ENCODE results near the gene KLK14.

Gene KLK14

GRCh38 chr19:51108805-51109146 lies 26.1 kb upstream of the KLK14 start:
- Histone ChIP-seq H3K4me1 (peaks cover 0 to 19% (median 14%) of the 10 kb centered on the region in 4 donors), H3K36me3 (peaks cover 0 to 14% (median 4%) of the 10 kb centered on the region in 3 donors), H3K27me3 (peaks cover 0 to 2% of the 10 kb centered on the region in 2 donors), H3K4me3 (peak overlapping the region; percentile 70 to 71), H3K27ac (peak overlapping the region; percentile 55), H3K9me3 (no peaks in the 10 kb centered on the region)
- DNase-seq: no peak
- intact Hi-C loops (cut with DNase I; ENCODE audit: low total_unique reads): loop anchor here (10.0 kb wide), 1 partner anchor 1084 kb away; the partner anchor contains the start of genes VRK3 and ZNF473
- TF ChIP-seq CTCF (IDR thresholded peaks at IDR 0.05): no peak

GRCh38 chr19:51108066-51108804 lies 25.5 kb upstream of the KLK14 start, which contains the start of gene CTU1:
TSS of gene CTU1 (minus strand) at chr19:51108409. CDS start at chr19:51104569, 3,840 bp downstream.
- TF ChIP-seq CTCF (IDR thresholded peaks at IDR 0.05): peak in 1 of 2 experiments; percentile 36
- peaks cover 0 to 2% of the 10 kb centered on the region in 2 donors for H3K27me3 ChIP-seq
- peak within 1 kb of the TSS; percentile 56 to 68 for H3K27ac ChIP-seq
- H3K9me3 ChIP-seq: no peaks in the 10 kb centered on the region
- H3K4me3 ChIP-seq: peak within 1 kb of the TSS; percentile 70 to 71
- peaks cover 0 to 19% (median 14%) of the 10 kb centered on the region in 4 donors for H3K4me1 ChIP-seq
- intact Hi-C loops (cut with DNase I; ENCODE audit: low total_unique reads): loop anchor here (10.0 kb wide), 1 partner anchor 1083 kb away; the partner anchor contains the start of genes VRK3 and ZNF473
- H3K36me3 ChIP-seq: peaks cover 0 to 19% (median 7%) of the 10 kb centered on the region in 3 donors
- DNase-seq: peak; percentile 98 to 99

- H3K27ac ChIP-seq: peak overlapping the region; percentile 56 to 68
- H3K27me3 ChIP-seq: peaks cover 0 to 1% of the 10 kb centered on the region in 2 donors
- no peak for TF ChIP-seq CTCF (IDR thresholded peaks at IDR 0.05)
- peaks cover 5 to 26% (median 14%) of the 10 kb centered on the region in 3 donors for H3K36me3 ChIP-seq
- no peak for DNase-seq
- peak overlapping the region; percentile 70 to 71 for H3K4me3 ChIP-seq
- no peaks in the 10 kb centered on the region for H3K9me3 ChIP-seq
- intact Hi-C loops (cut with DNase I; ENCODE audit: low total_unique reads): loop anchor here (10.0 kb wide), 1 partner anchor 1083 kb away; the partner anchor contains the start of genes VRK3 and ZNF473
- peaks cover 0 to 19% (median 14%) of the 10 kb centered on the region in 4 donors for H3K4me1 ChIP-seq
Observed at GRCh38 chr19:51107406-51108065, 24.8 kb upstream of the KLK14 start.

- H3K36me3 ChIP-seq: peaks cover 5 to 55% (median 32%) of the 10 kb centered on the region in 3 donors
- H3K27me3 ChIP-seq: no peaks in the 10 kb centered on the region
- peaks cover 0 to 17% (median 12%) of the 10 kb centered on the region in 4 donors for H3K4me1 ChIP-seq
- H3K27ac ChIP-seq: no peak overlapping the region
- H3K9me3 ChIP-seq: no peaks in the 10 kb centered on the region
- DNase-seq: no peak
- H3K4me3 ChIP-seq: no peak overlapping the region
- no peak for TF ChIP-seq CTCF (IDR thresholded peaks at IDR 0.05)
- intact Hi-C loops (cut with DNase I; ENCODE audit: low total_unique reads): loop anchor here (10.0 kb wide), 1 partner anchor 1079 kb away; the partner anchor contains the start of genes VRK3 and ZNF473
Observed at GRCh38 chr19:51103926-51104341, 21.2 kb upstream of the KLK14 start.

GRCh38 chr19:51102991-51103390 lies 20.3 kb upstream of the KLK14 start:
- intact Hi-C loops (cut with DNase I; ENCODE audit: low total_unique reads): loop anchor here (10.0 kb wide), 1 partner anchor 1078 kb away; the partner anchor contains the start of genes VRK3 and ZNF473
- Histone ChIP-seq H3K4me1 (peaks cover 0 to 14% (median 9%) of the 10 kb centered on the region in 4 donors), H3K27ac (no peak overlapping the region), H3K27me3 (no peaks in the 10 kb centered on the region), H3K9me3 (no peaks in the 10 kb centered on the region), H3K4me3 (no peak overlapping the region), H3K36me3 (peaks cover 5 to 63% (median 37%) of the 10 kb centered on the region in 3 donors)
- DNase-seq: no peak
- no peak for TF ChIP-seq CTCF (IDR thresholded peaks at IDR 0.05)
